Right renal pelvis (tissue), 4 donors: ENCODE data around the gene GMDS. TPM values are rescaled to one million over a fixed set of nuclear protein-coding genes. Genes with fewer than 3 reads are reported as not detected.
"Not testable (repeated sequence)": the region's sequence is repeated elsewhere in the genome, so short reads cannot be mapped to it uniquely, and the experiment has no call there.

Experiments used
- DNase-seq, 4 donors: peaks; one replicate each; pipeline ENCODE4 v3.0.0-alpha.2; 2013; ENCODE audit warnings: low read depth in 4 of 4, low spot score in 3 of 4, missing footprints in 1 of 4
- polyA plus RNA-seq, 4 donors: library from polyadenylated mRNA; unstranded; fragments of 120-200 nt; gene quantifications; one replicate each; pipeline ENCODE4 v1.2.1, GENCODE V29; 2013; ENCODE audit not compliant: insufficient read length in 4 of 4

The GMDS gene
- polyA plus RNA-seq, 4 donors = 67.7 to 86.0 (median 77.9) TPM

DNA sequence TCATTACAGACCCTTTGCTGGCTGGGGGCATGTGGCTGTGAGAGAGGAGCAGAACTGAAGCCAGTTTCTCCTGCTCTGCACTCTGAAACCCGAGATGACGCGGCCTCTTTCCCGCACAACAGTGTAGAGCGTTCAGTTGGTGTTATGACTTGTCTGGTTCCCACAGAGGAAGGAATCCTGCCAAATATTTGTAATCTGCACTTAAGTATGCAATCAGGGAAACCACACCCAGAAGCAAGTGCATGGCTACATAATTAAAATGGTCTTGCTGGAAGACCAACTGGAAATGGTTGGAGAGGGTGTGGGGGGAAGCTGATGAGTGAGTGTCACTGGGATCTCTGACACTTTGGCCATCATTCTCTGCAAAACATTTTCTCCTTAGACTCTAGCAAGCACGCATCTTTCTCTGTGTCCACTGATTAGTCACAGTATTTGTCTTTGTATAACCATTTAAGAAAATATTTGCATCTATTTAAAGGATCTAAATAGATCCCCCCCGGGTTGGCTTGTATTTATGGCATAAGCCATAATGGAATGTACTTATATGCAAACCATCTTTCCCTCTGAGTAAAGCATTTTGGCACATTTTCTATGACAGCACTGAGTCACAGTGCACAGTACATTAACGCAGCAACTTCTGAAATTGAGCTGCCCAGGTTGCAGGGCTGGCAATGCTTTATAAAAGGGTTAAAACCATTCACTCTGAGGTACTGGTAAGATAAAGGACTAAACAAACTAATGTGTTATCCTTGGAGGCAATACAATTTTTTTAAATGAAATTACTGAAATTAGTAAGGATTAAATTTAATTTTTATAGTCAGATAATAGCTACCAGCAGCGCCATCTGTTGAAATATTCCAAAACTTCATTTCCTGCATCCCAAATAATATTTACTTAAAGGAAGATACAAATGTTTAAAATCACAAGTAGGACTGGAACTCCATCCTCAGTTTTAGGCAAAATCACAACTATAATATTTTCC lies 559.0 kb downstream of the GMDS start:
- no peak for DNase-seq

DNA sequence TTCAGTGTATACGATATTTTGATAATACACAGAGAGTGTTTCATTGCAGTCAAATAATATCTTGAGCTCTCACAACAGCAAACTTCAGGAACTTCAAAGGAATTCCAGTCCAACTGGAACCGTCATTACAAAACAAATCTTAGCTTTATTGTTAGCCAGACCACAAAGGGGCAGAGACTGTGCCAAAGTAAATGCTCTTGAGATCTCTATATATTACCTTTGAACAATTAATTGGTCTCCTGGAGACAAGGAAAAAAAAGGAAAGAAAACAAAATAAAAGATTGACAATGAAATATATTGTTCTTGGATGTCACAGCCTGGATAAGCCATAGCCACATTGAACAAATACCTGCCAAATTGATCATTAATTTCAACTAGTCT lies 565.7 kb downstream of the GMDS start:
- DNase-seq = no peak

DNA sequence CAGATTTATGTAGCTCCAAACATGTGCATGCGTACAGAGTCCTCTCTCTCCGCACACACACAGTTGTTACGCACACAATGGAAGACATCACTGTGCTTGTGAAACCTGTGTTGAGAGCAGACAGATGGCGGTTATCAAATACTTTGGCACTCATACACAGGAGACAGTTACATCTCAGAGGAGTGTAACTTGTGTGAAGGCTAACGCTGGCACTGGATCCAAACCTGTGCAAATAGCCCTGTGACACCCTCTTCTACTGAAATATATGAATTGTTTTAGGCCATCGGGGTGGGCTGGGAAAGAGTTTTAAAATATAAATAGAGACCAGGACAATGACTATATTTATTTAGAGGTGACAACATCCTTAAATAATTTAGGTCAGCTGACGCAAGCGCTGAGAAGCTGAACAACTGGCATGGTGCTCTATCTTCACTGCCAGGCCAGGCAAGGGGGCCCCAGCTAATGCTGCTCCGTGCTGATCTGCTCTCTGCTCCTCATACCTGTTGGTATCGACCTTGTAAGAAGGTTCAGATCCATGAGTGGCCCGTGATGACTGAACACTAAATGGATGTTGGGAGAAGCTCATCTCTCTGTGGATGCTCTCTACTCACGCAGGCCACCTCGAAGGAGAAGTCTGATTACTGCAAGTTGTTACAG lies 566.2 kb downstream of the GMDS start:
- DNase-seq = no peak

DNA sequence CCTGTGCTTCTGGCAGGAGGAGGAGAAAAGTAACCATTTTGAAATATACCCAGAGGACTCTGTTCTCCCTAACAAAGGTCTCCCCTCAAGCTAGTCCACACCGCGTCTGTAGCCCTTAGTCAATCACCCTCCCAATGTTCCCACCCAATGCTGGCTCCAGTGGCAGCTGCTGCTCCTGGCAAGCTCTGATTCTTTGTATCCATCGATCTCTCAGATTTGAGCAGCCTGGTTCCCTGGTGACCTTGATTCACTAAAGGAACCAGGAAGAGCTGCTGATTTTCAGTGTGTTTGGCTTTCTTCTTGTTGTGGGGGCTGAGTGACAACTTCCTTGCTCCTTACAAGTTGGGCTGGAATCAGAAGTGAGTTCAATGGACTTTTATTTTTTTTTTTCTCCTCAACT lies 567.2 kb downstream of the GMDS start:
- no peak for DNase-seq

DNA sequence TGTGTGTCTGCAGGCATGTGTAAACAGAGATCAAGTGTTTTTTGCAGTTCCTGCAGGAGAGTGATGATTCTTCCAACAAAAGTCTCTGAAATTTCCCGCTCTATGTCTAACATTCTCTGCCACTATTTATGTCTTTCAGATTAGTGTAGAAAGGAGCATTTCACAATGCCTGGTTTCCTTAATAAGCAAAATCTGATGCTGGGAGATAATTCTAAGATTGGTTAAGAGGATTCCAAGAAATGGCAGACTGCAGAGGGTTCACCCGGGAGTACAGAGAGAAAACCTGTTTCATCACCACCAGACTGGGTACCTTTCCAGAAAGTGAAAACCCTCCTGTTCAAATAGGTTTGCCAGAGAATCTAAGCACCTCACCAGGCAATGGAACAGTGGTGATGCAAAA lies 573.0 kb downstream of the GMDS start:
- DNase-seq = no peak

DNA sequence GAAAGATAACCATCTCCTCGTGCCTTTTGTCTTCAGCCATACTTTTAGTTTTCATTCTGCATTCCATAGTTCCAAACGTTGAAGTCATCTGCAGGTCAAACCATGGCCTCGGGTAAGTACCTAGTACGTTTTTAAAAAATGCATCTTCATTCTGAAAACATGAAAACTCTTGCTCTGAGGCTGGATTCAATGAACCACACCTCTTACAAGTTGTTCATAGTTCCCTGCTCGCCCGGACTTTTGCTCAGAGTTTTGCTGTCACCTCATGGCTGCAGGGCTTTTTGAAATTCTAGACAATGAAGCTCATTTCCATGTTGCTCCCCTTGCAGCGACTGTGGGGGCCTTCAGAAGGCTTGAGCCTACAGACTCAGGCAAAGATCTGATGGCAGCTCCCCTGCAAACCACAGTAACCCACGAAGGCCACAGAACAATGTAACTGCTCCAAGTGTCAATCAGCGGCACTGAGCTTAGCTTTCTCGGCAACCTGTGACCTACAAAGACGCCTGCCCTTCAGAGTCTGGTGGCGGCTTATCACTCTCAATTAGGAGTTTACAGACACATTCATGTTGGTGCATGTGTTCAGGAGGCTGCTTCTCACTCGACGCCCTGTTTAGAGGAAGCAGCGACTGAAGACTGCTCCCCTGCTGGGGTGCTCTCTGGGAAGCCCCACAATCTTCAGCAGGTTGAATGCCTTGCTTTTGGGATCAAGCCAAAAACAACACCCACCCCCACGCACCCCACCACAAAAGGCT lies 574.5 kb downstream of the GMDS start:
- no peak for DNase-seq

DNA sequence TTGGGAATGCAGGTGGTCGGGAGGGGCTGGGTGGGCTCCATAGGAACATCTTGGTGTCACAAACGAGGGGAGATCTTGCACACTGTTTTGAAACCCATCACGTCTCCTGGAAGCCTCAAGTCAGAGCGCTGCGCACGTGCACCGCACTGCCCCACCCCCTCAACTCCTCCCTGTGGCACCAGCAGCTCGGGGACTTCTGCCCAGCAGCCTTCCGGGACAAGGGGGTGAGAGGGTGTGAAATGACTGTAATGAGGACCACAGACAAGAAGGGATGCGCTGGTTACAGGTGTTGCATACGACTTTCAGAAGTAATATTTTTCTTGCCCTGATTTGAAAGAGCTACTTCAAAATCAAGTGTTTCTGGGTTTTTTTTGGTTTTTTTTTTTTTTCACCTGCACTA lies 575.4 kb downstream of the GMDS start:
- DNase-seq = no peak

DNA sequence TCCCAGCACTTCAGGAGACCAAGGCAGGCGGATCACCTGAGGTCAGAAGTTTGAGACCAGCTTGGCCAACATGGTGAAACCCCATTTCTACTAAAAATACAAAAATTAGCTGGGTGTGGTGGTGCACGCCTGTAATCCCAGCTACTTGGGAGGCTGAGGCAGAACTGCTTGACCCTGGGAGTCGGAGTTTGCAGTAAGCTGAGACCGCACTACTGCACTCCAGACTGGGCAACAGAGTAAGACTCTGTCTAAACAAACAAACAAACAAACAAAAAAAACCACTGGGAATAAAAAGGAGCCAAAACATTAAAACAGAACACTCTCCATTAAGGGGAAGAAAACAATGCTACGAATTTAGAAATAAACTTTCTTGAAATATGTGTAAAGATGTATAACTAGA lies 576.9 kb downstream of the GMDS start:
- not testable (repeated sequence) for DNase-seq

DNA sequence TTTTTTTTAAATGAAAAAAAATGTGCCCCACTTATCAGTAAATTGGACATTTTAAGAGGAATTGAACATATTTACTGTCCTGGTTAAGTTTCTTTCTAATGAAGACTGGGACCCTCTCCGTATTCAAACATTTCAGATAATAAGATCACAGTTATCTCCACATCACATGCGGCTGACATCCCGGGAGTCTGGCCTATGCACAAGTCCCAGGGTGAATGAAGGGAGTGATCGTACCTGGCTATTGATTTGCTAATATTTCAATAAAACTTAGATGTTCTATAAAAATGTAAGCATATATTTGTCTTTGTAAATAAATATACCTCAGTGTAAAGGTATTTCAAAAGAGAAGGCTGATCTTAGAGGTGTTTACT lies 577.6 kb downstream of the GMDS start:
- DNase-seq = no peak

DNA sequence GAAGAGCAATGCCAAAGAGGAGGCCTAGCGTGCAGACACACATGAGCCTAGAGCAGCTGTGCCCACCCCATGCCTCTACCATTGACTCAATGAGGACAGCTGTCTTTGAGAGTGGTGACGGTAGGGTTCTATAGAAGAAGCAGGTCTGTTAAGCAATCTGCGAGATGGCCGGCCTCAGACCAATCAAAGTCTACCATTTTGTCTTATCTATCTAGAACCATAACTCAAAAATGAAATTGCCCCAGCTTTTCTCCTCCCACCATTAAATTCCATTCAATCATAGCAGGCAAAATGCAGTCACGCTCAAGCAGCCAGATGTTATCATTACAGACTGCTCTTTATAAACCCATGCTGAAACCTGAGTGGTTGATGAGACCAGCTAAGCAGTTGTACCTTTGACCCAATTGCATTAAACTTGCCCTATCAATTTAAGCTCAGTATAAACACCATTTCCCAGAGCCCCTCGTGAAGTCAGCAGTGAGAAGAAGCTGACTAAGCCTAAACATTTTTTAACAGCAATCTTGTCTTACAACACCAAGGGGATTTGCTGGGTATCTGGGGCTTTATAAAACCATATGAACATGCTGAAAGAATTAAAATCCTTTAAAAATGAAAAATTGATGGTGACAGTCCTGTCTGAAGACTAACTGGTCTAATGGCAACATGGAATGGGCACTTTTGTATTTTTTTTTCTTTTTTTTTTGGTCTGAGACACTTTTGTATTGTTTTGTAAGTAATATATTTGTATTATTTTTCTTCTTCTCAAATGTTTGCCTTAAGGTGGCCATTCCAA lies 578.2 kb downstream of the GMDS start:
- DNase-seq = no peak

DNA sequence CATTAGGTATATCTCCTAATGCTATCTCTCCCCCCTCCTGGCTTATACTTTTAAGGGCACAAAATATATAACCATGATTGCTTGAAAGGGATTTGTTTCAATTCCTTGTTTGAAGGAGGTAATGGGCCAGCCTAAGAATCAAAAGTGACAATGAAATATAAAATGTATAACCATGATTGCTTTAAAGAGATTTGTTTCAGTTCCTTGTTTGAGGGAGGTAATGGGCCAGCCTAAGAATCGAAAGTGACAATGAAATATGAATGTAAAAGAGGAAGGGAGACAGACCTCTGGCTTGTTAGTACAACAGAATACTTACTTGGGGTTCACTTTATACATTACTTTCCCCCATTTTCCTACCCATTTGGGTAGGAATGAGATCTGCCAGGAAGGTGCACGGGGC lies 580.2 kb downstream of the GMDS start:
- DNase-seq = no peak

DNA sequence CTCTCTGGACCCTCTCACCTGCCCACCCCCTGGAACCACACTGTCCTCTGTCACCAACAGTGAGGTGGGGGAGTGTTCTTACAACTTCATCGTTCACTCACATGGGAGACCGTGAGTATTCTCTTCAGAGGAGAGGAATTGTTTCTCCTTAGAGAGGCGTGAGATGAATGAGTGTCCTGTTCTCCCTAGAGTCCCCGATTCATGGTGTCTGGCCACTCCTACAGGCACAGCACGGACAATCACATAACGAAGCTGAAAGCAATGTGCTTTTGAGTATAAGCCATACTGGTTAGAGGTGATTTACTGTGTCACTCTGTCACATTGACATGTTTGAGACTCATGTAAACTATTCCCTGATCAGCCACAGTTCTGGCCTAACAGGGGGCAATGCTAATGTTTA lies 581.1 kb downstream of the GMDS start:
- DNase-seq = no peak

DNA sequence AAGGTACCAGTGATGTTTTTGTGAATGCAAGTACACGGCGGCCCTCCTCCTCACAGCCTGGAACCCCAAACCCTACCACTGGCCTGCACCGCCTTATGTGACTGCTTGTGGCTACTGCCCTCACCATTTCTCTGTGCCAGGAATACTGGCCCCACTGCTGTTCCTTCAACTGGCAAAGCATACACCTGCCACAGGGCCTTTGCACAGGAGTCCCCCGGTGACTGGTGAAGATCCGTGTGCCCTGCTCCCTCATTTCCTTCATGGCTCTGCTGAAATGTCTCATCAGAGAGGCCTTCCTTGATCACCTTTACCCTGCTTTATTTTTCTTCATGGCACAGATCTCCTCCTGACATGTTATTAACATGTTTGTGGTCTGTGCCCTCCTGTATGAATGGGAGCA lies 581.9 kb downstream of the GMDS start:
- DNase-seq = no peak

DNA sequence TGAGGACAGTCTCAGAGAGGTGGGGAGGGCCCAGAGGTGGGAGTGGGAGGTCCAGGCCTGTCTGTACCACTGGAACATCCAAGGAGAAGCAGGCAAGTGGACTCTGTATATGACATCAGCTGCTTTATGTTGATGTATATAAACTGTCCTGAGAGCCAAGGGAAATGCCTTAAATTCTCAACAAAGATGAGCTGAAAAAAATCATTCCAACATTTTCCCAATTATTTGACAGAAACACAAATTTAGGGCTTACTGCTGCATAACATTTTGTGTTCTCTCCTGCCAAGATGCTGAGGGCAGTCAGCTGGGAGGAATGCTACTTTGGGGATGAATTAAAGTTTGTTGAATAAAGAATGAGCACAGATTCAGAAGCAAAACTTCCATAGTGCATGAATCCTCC lies 582.9 kb downstream of the GMDS start:
- no peak for DNase-seq

DNA sequence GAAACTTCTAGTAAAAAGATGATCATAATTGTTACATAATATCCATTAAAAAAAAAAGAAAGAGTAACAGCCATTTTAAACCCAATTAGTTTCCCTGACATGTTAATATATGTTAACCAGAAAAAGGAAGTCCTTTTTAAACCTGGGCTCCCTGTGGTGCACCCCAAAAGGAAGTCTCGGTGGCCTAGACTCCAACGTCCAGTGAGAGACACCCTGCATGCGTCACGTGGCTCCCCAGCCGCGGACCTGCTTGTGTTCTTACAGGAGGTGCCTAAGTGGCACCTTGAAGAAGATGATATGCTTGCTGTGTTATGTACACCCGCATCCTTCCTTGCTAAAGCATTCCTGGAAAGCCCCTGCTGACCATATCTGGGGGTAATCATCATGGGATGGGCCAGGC lies 585.6 kb downstream of the GMDS start:
- DNase-seq = no peak

DNA sequence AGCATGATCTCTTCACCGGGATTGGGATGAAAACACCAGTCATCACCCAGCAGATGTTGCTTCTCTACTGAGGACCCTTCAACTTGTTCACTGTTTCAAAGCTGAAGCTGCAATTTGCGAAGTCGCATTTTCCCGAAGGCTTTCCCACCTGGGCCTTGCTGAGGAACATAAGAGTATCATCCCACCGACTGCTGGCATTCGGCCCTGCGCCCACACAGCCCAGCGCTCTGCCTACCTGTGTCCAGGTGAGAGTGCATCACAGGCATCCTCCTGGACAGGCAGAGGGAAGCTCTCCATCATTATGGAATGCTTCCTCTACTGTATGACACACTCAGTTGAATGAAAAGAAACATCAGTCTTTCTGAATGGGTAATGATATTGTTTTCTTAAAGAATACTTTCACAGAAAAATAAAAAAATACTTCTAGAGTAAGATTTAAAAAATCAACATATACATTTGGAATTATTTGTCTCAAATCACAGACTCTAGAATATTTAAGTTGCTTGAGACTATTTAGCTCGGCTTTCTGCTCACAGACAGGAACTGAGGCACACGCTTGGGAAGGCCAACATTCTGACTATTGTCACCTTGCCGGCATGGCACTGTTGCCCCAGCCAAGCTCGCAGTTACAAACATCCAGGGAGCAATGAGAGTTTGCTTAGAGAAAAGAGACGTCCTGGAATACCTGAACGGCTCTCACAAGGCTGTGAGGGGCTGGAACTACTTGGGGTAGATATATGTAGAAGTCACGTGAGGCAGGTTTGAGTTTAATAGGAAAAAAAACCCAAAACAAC lies 587.0 kb downstream of the GMDS start:
- DNase-seq = no peak

DNA sequence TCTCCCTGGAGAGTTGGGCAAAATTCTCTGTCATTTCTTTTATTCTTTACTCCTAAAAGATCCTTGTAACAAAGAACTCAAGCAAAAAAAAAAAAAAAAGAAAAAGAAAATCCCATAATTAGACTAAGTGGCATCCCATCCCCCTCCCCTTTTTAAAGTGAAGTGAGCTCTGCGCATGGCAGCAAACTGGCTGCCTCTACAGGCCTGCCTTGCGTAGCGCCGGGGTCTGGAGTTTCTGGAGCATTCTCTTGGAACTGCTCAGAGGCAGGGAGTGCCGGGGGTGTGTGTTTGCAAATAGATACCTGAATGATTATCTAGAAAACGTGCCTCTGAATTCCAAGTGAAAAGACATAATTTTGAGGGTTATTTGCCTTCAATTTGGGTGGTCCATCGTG lies 587.6 kb downstream of the GMDS start:
- DNase-seq = no peak

DNA sequence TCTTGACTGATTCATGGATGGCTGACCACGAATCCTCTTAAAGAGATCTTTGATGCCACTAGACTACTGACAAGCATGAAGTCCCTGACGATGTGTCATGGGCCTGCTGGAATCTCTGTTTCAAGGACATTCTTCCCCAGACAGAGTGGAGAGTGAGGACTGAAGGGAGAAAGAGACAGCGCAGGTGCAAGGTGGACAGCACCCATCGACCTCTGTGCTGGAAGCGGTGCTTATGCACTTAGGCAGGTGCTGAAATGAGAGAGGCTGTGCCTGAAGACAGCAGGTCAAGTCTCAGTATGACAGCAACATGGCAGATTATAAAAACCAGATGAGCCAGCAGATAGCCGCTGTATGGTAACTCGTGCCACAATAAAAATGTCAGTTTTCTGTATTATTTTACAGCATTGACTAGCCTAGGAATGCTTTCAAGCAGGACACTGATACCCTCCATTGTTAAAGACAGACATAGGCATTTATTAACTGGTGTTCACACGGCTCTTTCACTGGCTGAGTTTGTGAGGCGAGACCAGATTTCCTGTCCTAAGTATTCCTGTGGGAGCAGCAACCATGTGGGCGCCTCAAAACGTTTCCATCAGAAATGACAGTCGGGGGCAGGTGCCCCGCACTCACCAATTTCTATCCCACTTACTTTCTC lies 588.2 kb downstream of the GMDS start:
- DNase-seq = no peak

DNA sequence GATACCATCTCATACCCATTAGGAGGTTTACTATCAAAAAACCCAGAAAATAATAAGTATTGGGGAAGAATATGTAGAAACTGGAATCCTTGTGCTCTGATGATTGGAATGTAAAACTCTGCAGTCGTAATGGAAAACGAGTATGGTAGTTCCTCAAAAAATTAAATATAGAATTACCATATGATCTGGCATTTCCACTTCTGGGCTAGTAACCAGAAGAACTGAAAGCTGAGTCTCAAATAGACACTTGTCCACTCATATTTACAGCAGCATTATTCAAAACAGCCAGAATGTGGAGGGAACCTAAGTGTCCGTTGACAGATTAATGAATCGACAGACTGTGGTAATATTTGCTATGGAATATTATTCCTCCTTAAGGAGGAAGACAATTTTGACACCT lies 591.4 kb downstream of the GMDS start:
- DNase-seq = no peak
